Activated gamma-delta T cell (primary cell): ENCODE results near the gene DNM1.
"Not testable (repeated sequence)": the region's sequence is repeated elsewhere in the genome, so short reads cannot be mapped to it uniquely, and the experiment has no call there.

Experiments used
- DNase-seq: peaks from one replicate; lab custom pipeline; 2025; lab: John Stamatoyannopoulos, UW

DNM1 gene

DNA sequence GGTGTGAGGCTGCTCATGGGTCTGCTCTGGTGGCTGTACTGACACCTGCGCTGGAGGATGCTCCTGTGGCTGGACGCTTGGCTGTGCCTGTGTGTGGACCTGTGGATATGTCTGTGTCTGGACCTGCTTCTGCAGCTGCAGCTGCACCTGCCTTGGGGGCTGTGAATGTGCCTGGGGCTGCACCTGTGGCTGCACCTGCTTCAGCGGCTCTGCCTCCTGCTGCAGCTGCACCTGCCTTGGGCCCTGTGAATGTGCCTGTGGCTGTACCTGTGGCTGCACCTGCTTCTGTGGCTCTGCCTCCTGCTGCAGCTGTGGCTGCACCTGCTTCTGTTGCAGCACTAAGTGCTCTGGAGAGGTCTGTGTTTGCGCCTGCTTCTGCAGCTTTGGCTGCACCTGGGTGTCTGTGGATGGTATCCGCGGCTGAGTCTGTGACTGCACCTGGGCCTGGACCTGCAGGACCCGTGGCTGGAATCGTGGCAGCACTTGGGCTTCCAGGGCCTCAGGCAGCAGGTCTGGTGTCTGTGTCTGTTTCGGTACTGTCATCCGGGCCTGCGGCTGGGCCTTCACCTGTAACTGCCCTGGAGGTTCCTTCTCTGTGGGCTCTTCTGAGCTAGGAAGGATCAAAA is 24.3 kb upstream of the DNM1 start:
- no peak for DNase-seq

DNA sequence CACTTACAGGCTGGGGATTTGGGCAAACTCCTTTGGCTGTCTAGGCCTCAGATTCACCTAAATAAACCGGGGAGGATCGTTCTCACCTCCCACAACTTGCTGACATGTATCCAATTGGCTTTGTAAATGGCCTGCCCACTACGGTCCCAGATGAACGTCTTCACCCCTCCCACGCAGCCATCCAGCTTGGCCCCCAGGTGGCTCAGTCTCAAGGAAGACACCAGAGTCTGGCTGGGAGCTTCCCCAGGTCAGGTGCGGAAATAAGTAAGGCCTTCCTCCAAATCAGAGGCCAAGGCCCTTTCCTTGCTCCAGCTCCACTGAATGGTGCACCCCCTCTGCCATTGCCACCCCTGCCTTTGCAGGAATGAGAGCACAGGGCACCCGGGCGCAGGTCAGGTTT is 23.2 kb upstream of the DNM1 start:
- no peak for DNase-seq

DNA sequence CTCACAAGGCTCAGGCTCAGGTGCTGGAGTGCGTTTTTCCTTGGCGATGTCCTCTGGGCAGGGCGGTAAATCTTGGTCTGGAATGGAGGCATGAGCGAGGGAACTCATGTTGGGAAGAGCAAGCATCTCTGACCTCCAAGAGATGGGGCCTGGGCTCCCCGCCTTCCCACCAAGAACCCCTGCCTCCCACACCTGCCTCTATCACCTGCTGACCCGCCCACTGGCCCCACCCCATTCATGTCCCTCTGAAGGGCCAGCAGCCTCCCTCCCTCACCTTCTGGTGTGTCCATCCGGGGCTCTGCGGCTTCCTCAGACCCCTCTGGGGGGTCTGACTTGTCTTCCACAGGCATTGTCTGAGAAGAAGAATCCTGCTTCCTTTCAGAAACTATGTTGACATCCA is 22.7 kb upstream of the DNM1 start:
- no peak for DNase-seq

DNA sequence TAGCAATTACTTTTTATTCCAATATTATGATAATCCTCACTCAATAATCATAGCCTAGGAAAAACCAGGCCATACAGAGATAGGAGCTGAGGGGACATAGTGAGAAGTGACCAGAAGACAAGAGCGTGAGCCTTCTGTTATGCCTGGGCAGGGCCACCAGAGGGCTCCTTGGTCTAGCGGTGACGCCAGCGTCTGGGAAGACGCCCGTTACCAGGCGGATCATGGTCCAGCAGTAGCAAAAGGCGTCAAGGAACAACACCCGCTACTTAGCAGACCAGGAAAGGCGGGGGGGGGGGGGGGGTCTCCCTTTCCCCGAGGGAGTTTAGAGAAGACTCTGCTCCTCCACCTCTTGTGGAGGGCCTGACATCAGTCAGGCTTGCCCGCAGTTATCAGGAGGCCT is 21.7 kb upstream of the DNM1 start:
- not testable (repeated sequence) for DNase-seq

DNA sequence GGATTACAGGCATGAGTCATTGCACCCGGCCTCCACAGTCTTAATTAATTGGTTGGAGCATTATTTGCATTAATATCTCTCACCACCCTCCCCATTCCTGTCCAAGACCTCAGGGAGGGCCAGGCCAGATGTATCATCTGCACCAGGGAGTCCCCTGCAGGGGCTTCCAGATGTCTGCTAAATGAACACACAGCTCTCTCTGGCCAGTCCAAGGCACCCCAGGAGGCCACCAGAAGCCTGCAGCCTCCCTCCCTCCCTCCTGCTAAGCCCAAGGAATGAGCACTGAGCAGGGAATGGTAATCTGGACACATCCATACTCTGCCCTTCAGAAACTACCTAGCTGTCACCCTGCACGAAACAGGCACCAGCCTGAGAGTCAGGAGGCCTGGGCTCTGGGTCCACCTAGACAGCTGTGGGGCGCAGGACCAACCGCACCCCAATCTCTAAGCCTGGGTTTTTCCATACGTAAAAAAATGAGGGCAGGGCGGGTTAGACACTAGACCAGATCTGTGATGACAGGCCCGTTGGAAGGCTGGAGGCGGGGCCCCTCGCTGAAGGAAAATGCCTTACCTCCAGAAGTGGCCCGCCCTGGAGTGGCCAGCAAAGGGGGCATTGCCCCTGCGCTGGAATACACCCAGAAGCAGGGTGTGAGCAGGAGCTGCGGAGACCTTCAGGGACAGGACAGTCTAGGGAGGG is 20.1 kb upstream of the DNM1 start:
- no peak for DNase-seq

DNA sequence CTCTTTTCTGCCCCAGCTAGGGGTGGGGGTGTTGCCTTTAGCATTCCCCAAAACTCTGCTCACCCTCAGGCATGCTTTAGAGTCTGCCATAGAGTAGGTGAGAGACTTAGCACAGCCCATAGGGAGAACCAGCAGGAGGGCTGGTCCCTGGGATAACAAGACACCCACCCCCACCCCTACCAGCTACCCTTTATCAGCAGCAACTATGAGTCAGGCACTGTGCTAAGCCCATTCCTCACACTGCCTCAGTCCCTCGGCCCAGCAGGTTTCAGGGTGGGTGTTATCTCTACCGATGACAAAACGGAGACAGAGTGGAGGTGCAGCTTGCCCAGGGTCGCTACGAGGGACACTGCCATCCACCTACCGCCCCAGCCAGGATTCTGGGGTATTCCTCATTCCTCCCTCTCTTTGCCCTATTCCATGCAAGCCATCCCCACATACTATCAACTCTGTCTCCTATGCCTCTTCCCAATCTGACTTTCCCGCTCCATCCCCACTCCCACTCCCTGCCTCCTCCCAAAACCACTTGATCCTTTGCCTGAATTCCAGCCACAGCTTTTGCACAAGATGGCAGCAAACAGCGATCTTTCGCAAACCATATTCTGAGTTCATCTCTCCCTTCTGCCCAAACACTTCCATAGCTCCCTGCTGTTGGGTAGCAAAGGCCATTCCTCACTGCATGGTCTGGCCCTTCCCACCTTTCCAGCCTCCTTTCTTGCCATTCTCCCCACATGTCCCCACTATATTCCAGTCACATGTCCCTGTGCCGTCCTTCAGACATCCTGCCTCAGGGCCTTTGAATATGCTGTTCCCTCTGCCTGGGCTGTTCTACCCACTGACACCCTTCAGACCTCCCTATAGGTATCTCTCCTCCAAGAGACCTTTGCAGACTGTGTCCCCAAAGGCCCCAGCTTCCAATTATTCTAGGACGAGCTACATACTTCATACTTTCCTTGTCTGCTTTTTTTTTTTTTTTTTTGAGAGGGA is 16.9 kb upstream of the DNM1 start:
- no peak for DNase-seq

DNA sequence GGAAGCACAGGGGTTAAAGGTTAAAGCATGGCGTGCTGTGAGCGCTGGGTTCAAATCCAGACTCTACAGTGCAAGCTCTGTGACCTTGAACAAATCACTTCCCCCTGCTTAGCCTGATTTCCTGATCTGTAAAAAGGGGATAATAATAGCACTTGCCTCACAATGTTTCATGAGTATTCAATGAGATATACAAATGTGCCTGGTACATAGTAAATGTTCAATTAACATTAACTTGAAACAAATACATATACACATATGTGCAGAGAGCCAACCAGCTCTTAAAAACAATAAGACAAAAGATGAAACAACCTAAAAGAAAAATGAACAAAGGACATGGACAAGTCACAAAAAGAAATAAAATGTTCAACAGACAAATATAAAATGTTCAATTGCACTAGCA is 15.8 kb upstream of the DNM1 start:
- DNase-seq = no peak

DNA sequence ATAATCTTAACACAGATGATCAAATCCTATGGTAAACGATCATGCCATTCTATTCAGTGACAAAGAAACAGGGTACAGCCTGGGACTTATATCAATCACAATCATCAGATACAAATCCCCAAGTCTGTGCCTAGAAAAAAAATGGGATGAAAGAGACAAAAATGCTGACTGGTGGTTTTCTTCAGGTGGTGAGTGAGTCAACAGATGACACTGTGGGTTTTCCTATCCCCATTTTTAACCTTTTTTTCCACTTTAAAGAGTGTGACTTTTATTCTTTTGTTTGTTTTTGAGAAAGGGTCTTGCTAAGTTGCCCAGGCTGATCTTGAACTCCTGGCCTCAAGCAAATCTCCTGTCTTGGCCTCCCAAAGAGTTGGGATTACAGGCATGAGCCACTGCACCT is 15.0 kb upstream of the DNM1 start:
- no peak for DNase-seq

DNA sequence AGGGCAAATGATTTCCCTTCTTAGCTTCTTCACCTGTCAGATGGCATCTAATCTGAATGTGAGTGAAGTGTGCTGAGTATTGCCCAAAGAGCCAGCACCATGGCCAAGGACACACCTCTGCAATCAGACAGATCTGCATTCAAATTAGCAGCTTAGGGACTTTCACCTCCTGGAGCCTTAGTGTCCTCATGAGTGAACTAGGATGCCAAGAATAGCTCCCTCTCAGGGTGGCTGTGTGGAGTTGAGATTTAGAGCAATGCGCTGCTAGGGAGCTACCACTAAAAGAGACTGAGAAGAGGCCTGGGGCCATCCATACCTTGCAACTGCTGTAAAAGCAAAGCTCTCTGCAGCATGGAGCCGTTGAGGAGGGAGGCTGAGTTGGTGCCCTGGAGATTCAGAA is 13.2 kb upstream of the DNM1 start:
- DNase-seq = no peak

DNA sequence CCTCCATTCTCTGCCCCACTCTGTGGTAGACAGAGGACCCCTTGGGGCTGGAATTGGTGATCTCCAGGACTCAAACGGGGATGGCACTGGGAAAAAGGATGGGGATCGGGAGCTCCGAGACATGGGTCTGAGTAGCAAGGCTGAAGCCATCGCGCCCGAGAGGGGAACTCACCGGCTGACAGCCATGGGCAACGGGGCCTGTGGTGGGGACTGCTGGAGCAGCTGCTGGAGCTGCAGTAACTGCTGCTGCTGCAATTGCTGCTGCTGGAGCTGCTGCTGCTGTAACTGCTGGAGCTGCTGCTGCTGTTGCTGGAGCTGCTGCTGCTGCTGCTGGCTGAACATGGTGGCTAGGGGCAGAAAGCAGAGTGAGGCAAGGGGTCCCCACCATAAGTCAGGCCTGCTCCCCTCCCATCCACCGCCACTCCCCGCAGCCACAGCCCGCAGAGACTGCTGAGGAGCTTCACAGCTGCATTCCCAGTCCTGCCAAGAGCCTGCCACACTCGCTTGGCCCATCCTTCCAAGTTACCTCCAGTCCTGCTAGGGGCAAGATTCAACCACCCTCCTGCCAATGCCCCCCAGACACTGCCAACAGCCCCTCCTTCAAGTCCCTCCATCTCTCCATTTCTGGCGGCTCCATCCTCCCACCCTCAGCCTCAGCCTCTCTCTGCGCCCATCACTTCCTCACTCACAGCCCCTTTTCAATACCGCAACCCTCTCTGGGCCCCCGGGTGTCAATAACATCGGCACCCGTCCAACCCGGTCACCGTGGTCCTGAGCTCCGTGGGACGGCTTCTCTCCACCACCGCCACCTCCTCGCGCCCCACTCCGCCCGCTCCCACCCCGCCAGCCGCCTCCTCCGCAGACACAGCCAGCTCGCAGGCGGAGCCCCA is 12.4 kb upstream of the DNM1 start:
- no peak for DNase-seq

DNA sequence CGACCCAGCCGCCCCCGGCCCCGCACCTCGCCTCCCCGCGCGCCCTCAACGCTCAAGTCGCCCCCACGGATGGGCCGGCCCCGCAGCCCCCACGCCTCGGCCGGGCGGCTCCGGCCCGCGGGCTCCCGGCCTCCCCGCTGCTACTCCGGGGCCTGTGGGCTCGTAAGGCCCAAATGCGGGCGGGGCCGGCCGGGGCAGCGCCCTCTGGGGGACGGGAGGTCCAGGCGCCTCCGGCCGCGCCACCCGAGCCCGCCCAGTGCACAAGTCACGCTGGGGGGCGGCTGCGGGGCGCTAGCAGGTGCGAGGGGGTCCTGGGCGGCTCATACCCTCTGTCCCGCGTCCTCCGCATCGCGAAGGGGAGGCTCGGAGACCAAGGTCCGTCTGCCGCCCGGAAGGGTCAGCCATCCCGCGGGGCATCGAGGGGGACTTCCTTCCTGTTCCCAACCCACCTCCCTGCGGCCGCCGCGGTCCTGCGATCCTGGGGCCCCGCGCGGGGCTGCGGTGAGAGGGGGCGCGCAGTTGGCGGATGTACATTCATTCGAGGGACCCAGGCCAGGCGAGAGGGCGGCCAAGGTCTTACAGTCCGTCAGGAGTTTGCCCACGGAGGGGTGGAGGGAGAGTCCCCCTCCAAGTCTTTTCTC is 11.7 kb upstream of the DNM1 start, which contains the start of gene CIZ1:
TSS of gene CIZ1 (minus strand) at position 167 of the 641 bp plus-strand sequence. CDS start 715 bp downstream, outside the sequence.
- peak; percentile 60 for DNase-seq

DNA sequence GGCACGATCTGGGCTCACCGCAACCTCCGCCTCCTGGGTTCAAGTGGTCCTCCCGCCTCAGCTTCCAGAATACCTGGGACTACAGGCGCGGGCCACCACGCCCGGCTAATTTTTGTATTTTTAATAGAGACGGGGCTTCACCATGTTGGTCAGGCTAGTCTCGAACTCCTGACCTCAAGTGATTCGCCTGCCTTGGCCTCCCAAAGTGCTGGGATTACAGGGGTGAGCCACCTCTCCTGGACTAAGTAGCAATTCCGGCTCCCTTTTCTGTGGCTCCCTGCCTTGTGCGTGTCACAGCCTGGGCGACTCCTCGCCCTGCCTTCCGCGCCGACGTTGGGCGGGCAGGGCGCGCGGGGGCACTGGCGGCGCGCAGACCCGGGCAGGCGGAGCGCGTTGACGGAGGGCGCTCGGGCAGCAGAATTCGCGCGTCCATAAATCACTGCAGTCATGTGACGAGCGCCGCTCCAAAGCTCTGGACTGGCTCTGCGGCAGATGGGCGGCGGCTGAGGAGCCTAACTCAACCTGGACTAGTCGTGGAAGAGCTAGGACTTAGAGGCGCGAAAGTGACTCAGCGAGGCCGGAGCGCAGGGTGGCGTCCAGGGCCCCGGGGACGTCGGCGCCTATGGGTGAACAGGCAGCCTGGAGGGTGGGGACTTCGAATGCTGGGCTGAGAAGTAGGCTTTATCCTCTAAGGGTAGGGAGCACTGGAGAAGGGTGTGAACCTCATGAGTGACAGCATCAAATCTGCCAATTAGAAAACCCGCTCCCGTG is 10.4 kb upstream of the DNM1 start:
- DNase-seq = peak; percentile 21

DNA sequence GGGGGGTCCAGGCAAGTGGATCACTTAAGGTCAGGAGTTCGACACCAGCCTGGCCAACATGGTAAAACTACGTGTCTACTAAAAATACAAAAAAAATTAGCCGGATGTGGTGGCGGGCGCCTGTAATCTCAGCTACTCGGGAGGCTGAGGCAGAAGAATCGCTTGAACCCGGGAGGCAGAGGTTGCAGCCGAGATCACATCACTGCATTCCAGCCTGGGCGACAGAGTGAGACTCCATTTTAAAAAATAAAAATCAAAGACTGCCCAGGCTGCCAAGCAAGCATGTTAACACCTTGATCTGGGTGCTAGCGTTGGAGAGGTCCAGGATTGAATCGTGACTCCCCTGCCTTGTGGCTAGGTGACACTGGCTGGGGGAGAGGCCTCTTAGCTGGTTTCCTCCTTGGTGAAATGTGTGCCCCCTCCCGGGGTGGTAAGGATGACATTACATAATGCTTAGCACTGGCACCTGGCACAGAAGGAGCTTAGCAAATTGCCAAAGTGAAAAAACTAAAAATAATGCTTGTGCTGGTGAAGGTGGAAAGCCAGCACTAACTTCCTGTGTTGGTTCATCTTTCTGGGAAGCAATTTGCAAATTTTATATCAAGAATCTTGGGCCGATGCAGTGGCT is 9.6 kb upstream of the DNM1 start:
- DNase-seq = no peak

DNA sequence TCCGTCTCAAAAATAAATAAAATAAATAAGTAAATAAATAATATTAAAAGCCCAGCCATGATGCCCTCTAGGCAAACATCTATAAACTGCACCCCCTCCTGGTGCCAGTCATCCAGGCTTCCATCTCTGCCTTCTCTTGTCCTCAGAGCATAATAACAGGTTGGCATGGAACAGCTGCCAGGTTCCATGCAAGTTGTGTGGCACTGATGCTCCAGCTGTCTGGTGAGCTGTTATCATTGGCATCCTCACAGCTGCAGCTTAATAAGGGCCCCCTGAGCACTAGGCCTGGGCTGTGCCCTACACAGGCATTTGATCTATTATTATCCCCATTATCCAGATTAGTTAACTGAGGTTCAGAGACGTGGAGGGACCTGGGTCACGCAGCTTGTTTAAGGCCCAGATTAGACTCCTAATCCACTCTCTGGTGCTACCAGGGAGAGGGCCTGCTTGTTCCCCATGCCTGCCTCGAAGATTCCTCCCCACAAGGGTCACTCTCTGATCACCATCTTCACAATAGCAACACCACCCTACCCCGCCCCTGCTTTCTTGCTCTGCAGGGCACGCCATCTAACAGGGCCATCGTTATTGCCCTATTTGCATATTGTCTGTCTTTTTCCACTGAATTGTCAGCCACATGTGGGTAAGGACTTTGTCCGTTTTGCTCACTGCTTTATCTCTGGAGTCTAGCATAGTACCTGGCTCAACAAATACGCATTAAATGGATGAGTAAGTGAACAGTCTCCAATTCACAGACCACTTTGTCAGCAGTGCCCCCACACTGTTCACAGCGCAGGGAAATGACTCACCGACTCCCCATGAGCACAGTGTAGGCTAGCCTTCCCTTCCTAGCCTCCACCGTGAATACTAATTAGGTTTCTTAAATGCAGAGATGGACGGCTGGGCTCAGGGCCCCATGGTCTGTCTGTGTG is 1.5 kb upstream of the DNM1 start:
- no peak for DNase-seq

DNA sequence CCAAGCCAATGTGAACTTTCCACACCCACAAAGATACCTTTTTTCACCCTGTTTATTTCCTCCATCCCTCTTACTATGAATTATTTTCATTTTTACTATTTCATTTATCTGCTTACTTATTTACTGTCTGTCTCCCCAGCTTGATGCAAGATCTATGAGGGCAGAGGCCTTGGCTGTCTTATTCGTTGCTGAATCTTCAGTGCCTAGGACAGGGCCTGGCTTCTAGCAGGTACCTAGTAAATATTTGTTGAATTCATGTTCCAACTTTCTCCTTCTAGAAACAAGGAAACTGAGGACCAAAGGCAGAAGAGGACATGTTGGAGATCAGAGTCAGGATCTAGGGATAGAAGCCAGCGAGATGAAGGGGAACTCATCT is 543 bp upstream of the DNM1 start:
- no peak for DNase-seq

DNA sequence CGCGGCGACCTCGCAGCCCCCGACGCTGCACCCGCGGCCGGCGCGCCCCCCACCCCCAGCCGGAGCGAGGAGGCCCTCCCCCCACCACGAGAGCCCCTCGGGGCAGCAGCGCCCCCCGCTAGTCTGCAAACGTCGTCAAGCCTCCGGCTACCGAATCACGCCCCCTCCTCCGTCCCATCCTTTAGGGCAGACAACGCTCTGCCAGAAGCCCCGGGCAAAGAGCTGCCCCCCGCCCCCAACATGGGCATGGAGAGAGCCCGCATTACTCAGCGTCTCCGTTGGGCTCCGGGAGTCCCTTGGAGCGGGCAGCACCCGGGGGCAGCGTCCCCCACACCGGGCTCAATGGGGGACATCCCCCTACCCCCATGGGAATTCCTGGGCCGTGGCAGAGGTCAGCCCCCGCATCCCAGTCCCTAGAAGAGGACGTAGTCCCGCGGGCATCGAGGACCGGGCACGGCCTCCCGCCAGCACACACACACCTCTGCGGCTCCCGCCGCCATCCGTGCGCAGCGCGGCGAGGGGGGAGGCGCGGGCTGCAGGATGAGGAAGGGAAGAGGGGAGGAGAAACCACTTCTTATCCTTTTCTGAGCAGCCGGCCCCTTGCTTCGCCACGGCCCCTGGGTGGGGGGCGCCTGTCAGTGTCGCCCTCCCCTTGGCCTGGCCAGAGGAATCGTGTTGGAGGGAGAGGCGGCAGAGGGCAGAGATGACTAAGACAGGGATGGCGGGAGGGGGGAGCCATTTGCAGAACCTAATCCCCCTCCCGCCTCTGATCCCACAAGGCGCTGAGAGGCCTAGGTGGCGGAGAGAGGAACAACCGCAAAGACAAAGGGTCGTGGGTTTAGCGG is 750 bp downstream of the DNM1 start:
- DNase-seq = no peak

DNA sequence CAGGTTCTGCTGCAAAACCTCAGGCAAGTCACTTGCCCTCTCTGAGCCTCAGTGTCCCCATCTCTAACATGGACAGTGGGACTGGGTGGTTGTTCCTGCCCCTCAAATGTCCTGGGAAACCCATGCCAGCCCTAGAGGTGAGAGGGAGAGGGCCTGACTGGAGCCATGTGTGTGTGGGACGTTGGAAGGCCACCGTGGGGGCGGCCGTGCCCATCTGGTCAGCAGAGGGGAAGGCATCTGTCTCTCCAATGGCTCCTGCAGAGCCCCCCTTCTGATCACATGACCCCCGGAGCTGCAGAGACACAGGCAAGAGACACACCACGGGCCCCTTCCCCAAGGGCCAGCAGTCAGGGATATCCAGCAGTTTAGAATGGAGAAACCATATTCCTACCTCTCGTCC is 1.7 kb downstream of the DNM1 start:
- no peak for DNase-seq
